ENCODE data around the gene SMYD3. TPM values are rescaled to one million over a fixed set of nuclear protein-coding genes. Genes with fewer than 3 reads are reported as not detected.

Gene SMYD3
- total and polyA plus RNA-seq, 2 donors (not counting 1 experiment from before 2014, with no cell fraction given) = 69.4 to 83.1 TPM

DNA sequence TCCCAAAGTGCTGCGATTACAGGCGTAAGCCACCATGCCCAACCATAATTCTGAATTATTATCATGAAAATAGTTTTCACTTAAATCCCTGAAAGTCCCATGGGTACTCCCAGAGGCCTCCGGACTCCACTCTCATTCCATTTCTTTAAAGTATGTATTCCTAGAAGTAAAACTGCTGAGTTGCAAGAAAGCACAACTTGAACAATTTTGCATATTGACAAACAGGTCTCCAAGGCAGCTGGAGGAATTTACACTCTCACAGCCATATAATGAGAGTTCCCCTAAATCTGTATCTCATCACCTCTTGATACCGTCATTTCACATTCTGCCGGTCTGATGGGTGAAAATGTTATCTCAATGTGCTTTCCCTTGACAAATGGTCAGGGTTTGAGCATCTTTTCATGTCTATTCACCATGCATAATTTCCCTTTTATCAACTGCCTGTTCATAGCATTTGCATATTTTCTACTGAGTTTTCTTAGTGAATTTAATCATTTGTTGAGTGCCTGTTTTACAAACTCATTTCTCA is 129.4 kb downstream of the SMYD3 start:
- TF ChIP-seq, protein P1, sequence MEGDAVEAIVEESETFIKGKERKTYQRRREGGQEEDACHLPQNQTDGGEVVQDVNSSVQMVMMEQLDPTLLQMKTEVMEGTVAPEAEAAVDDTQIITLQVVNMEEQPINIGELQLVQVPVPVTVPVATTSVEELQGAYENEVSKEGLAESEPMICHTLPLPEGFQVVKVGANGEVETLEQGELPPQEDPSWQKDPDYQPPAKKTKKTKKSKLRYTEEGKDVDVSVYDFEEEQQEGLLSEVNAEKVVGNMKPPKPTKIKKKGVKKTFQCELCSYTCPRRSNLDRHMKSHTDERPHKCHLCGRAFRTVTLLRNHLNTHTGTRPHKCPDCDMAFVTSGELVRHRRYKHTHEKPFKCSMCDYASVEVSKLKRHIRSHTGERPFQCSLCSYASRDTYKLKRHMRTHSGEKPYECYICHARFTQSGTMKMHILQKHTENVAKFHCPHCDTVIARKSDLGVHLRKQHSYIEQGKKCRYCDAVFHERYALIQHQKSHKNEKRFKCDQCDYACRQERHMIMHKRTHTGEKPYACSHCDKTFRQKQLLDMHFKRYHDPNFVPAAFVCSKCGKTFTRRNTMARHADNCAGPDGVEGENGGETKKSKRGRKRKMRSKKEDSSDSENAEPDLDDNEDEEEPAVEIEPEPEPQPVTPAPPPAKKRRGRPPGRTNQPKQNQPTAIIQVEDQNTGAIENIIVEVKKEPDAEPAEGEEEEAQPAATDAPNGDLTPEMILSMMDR (conservative IDR thresholded peaks at IDR 0.05 in 1 of 2, IDR thresholded peaks at IDR 0.05 in 1 of 2; ENCODE audit: low read depth in 1 of 2, low read length in 2 of 2) = no peak
- no peak for TF ChIP-seq EZH2 (IDR thresholded peaks at IDR 0.05; ENCODE audit: low read length, missing control alignments)
- Histone ChIP-seq H3K9ac (ENCODE audit: insufficient read depth, low read length) (no peak overlapping the region), H3K4me1 (ENCODE audit: control insufficient read depth, extremely low read depth, insufficient read depth, low read length) (no peaks in the 10 kb centered on the region)

DNA sequence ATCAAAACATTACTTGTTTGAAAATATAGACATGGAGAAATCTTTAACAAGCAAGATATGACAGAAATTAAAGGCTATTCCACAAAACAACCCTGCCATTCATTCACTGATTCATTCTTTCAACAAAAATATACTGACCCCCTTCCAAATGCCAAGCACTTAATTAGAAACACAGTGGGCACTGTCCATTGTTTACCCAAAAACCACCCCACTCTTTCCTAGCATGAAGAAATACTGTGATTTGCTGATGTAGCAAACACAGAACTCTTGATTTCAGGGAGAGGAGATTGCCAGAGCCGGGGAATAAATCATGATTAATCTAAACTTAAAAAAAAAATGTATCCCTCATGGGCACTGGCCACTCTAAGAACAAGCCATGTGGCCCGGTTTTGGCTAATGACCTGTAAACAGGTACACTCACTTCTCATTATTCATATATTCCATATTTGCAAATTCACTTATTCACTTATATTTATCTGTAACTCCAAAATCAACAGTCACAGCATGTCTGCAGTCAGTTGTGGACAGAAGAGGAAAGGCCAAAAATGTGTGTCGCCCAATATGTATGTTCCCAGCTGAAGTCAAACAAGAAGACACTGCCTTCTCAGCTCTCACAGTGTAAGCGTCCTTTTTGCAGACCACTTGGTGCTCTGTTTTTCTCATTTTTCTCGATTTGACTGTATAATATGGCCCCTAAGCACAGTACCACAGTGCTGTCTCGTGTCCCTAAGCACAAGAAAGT is 133.1 kb downstream of the SMYD3 start:
- Histone ChIP-seq H3K9me3 (ENCODE audit: control insufficient read depth, insufficient read depth, low read depth, low read length) (no peaks in the 10 kb centered on the region), H3K4me1 (ENCODE audit: control insufficient read depth, extremely low read depth, insufficient read depth, low read length) (no peaks in the 10 kb centered on the region), H3K27me3 (ENCODE audit: control insufficient read depth, insufficient read depth, low read length) (no peaks in the 10 kb centered on the region), H3K4me2 (ENCODE audit: extremely low read depth, insufficient read depth, low read length) (no peak overlapping the region), H2AFZ (ENCODE audit: low read length) (no peak overlapping the region), H3K4me3 (replicated peaks in 1 of 4; ENCODE audit: control extremely low read depth in 1 of 4, insufficient read depth in 1 of 4, low read depth in 3 of 4, low read length in 4 of 4) (no peak overlapping the region), H3K79me2 (ENCODE audit: control insufficient read depth, insufficient read depth, low read length) (no peaks in the 10 kb centered on the region), H3K36me3 (ENCODE audit: control insufficient read depth, insufficient read depth, low read length) (no peaks in the 10 kb centered on the region), H4K20me1 (ENCODE audit: control insufficient read depth, extremely low read depth, insufficient read depth, low read length) (no peaks in the 10 kb centered on the region), H3K27ac (ENCODE audit: insufficient read depth, low read length) (no peak overlapping the region), H3K9ac (ENCODE audit: insufficient read depth, low read length) (no peak overlapping the region)
- no peak for TF ChIP-seq EZH2 (IDR thresholded peaks at IDR 0.05; ENCODE audit: low read length, missing control alignments)
- TF ChIP-seq, protein P1 (conservative IDR thresholded peaks at IDR 0.05 in 1 of 2, IDR thresholded peaks at IDR 0.05 in 1 of 2; ENCODE audit: low read depth in 1 of 2, low read length in 2 of 2) = no peak
- no peak for DNase-seq (ENCODE audit: low read depth in 2 of 2)

More for the DNA sequence above, 129.4 kb downstream of the SMYD3 start:
- no peak overlapping the region for H2AFZ ChIP-seq (ENCODE audit: low read length)
- no peaks in the 10 kb centered on the region for H3K36me3 ChIP-seq (ENCODE audit: control insufficient read depth, insufficient read depth, low read length)
- no peak overlapping the region for H3K27ac ChIP-seq (ENCODE audit: insufficient read depth, low read length)
- no peak overlapping the region for H3K4me2 ChIP-seq (ENCODE audit: extremely low read depth, insufficient read depth, low read length)
- no peaks in the 10 kb centered on the region for H4K20me1 ChIP-seq (ENCODE audit: control insufficient read depth, extremely low read depth, insufficient read depth, low read length)
- no peaks in the 10 kb centered on the region for H3K79me2 ChIP-seq (ENCODE audit: control insufficient read depth, insufficient read depth, low read length)
- no peak for DNase-seq (ENCODE audit: low read depth in 2 of 2)
- H3K27me3 ChIP-seq (ENCODE audit: control insufficient read depth, insufficient read depth, low read length) = no peaks in the 10 kb centered on the region
- H3K4me3 ChIP-seq (replicated peaks in 1 of 4; ENCODE audit: control extremely low read depth in 1 of 4, insufficient read depth in 1 of 4, low read depth in 3 of 4, low read length in 4 of 4) = no peak overlapping the region
- H3K9me3 ChIP-seq (ENCODE audit: control insufficient read depth, insufficient read depth, low read depth, low read length) = no peaks in the 10 kb centered on the region

DNA sequence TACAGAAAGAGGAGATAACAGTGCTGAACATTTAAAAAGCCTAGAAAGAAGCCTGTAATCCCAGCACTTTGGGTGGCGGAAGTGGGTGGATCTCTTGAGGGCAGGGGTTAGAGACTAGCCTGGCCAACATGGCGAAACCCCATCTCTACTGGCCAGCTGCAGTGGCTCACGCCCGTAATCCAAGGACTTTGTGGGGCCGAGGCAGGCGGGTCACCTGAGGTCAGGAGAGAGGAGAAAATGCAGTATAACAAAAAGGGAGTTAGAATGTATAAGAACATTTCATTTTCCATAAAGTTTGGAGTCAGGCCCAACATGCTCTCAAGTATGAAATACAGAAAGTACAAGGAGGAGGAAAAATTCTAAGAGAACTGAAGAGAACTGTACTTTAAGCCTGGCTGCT is 134.5 kb downstream of the SMYD3 start:
- peak in 1 of 2 donors; percentile 71 for DNase-seq (ENCODE audit: low read depth in 2 of 2)
- Histone ChIP-seq H3K4me1 (ENCODE audit: control insufficient read depth, extremely low read depth, insufficient read depth, low read length) (no peaks in the 10 kb centered on the region), H3K4me3 (replicated peaks in 1 of 4; ENCODE audit: control extremely low read depth in 1 of 4, insufficient read depth in 1 of 4, low read depth in 3 of 4, low read length in 4 of 4) (no peak overlapping the region), H3K9ac (ENCODE audit: insufficient read depth, low read length) (no peak overlapping the region), H3K4me2 (ENCODE audit: extremely low read depth, insufficient read depth, low read length) (no peak overlapping the region), H3K79me2 (ENCODE audit: control insufficient read depth, insufficient read depth, low read length) (no peaks in the 10 kb centered on the region), H3K36me3 (ENCODE audit: control insufficient read depth, insufficient read depth, low read length) (no peaks in the 10 kb centered on the region), H2AFZ (ENCODE audit: low read length) (no peak overlapping the region), H3K27ac (ENCODE audit: insufficient read depth, low read length) (no peak overlapping the region), H4K20me1 (ENCODE audit: control insufficient read depth, extremely low read depth, insufficient read depth, low read length) (no peaks in the 10 kb centered on the region), H3K9me3 (ENCODE audit: control insufficient read depth, insufficient read depth, low read depth, low read length) (no peaks in the 10 kb centered on the region), H3K27me3 (ENCODE audit: control insufficient read depth, insufficient read depth, low read length) (no peaks in the 10 kb centered on the region)
- TF ChIP-seq, protein P1 (conservative IDR thresholded peaks at IDR 0.05 in 1 of 2, IDR thresholded peaks at IDR 0.05 in 1 of 2; ENCODE audit: low read depth in 1 of 2, low read length in 2 of 2) = no peak
- no peak for TF ChIP-seq EZH2 (IDR thresholded peaks at IDR 0.05; ENCODE audit: low read length, missing control alignments)
